Skin epidermis (tissue), 12 donors: ENCODE measurements around the gene PDPR.
"Not testable (repeated sequence)": the region's sequence is repeated elsewhere in the genome, so short reads cannot be mapped to it uniquely, and the experiment has no call there.

Experiments
- H3K27ac ChIP-seq, 21 experiments: fragments of 200-600 bp; sonication (generic) in 11 of 21; one replicate each; pipeline ENCODE4 v1.5.0; 2020; ENCODE audit warnings: mild to moderate bottlenecking in 3 of 21, inconsistent platforms in 2 of 21, moderate library complexity in 2 of 21
- H3K4me3 ChIP-seq, 7 experiments: fragments of 200-600 bp; sonication (generic) in 2 of 7; one replicate each; pipeline ENCODE4 v1.5.0; 2020; ENCODE audit warnings: inconsistent platforms in 2 of 7, mild to moderate bottlenecking in 2 of 7, moderate library complexity in 1 of 7

The PDPR gene

DNA sequence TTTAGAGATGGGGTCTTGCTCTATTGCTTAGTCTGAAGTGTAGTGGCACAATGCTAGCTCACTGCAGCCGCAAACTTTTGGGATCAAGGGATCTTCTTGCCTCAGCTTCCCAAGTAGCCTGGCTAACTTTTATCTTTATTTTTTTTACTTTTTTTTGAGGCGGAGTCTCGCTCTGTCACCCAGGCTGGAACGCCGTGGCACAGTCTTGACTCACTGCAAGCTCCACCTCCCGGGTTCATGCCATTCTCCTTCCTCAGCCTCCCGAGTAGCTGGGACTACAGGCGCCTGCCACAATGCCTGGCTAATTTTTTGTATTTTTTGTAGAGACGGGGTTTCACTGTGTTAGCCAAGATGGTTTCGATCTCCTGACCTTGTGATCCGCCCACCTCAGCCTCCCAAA, 12.1 kb downstream of the PDPR start:
- H3K27ac ChIP-seq, H3K4me3 ChIP-seq: not testable (repeated sequence)

DNA sequence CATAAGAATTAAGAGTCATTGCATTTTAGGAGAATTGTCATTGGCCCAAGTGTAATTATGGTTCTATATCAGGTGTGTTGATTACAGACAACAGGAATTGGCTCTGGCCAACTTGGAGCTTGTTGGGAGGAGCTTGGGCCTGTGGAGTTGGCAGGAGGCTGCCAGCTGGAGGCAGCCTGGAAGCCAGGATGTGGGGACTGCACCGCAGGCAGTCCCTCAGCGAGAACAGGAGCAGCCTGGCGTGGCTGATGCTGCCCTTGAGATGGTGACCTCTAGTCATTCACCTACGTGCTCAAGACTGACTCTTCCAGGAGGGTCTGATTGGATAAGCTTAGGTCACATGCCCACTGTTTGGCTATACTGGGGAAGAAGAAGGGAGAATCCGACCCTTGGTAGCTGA, 13.6 kb downstream of the PDPR start:
- not testable (repeated sequence) for H3K4me3 ChIP-seq, H3K27ac ChIP-seq

DNA sequence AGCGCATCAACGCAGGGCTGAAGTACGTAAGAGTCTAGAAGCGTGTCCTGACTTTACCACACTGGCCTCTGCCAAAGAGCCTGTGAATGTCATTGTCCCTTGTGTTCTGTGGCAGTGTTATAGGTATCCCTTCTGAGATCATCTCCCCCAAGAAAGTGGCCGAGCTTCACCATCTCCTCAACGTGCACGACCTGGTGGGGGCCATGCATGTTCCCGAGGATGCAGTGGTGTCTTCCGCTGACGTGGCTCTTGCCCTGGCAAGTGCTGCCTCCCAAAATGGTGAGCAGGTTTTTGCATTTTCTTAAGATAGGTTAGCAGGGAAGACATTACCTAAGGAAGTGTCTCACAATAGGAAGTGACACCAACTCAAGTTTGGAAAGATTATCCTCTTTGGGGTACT, 14.7 kb downstream of the PDPR start:
- H3K27ac ChIP-seq, H3K4me3 ChIP-seq: not testable (repeated sequence)

DNA sequence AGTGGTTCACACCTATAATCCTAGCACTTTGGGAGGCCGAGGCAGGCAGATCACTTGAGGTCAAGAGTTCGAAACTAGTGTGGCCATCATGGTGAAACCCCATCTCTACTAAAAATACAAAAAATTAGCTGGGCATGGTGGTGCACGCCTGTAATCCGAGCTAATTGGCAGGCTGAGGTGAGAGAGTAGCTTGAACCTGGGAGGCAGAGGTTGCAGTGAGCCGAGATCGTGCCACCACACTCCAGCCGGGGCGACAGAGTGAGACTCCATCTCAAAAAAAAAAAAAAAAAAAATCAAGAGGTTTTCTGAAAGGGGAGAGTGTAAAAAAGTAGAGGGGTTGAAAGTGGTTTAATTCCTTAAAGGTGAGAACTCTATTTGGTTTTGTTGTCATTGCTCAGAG, 21.7 kb downstream of the PDPR start:
- H3K27ac ChIP-seq, result not testable (repeated sequence)

DNA sequence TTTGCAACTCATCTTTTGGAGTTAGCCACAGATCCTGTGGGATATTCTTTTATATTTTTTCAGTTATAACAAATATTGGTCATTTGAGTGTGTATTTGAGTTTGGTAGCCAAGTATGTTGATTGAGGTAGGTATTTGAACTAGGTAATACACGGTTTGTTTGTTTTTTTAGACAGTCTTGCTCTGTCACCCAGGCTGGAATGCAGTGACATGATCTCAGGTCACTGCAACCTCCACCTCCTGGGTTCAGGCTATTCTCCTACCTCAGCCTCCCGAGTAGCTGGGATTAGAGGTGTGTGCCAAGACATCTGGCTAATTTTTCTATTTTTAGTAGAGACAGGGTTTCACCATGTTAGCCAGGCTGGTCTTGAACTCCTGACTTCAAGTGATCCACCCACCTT, 22.5 kb downstream of the PDPR start:
- not testable (repeated sequence) for H3K4me3 ChIP-seq, H3K27ac ChIP-seq

More for the DNA sequence above, 21.7 kb downstream of the PDPR start:
- H3K4me3 ChIP-seq, result not testable (repeated sequence)

DNA sequence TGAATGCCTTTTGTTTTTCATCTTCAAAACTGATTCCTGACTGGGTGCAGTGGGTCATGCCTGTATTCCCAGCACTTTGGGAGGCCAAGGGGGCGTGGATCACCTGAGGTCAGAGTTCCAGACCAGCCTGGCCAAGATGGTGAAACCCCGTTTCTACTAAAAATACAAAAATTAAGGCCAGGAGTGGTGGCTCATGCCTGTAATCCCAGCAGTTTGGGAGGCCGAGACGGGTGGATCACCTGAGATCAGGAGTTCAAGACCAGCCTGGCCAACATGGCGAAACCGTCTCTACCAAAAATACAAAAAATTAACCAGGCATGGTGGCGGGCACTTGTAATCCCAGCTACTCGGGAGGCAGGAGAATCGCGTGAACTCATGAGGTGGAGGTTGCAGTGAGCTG, 28.6 kb downstream of the PDPR start:
- not testable (repeated sequence) for H3K4me3 ChIP-seq, H3K27ac ChIP-seq

DNA sequence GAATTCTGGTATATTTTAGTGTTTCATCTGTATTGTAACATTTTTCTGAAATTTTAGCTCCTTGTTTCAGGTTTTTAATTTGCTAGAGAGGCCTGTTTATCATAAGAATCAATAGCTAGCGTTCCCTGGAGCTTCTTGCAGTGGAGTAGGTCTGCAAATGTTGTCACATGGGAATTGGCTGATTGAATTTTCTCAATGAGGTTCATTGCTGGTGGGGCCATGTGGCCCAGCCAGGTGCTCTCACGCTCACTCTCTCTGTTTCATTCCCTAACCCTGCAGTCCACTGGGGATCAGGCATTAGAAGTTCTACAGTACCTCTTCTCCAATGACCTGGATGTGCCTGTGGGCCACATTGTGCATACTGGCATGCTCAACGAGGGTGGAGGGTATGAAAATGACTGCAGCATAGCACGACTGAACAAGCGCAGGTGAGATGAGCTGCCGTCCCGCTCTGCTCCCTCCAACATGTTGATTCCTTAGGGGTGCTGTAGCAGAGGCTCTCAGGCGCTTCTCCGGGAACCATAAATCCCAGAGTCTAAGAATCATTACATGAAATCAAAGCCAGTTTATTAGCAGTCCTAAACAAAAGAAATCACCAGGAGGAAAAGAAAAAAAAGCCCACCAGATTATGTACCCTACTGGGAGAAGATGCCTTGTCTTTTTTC, 29.2 kb downstream of the PDPR start:
- not testable (repeated sequence) for H3K27ac ChIP-seq, H3K4me3 ChIP-seq

DNA sequence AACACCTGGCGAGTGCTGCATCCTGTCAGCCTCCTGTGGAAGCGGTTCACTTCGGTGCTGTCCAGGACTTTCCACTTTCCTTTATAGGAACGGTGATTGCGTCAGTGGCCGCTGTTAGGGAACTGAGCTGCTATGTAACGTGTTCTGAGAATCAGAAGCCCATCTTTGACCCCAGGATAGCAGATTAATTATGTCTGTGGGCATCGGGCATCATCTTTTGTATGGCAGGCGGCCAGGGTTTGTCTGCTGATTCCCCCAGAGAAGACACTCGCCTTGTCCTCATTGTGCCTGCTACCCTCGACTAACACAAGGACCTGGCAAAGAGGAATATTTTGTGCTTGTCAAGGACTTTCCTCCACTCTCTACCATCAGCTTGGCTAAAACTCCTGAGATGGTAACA, 33.7 kb downstream of the PDPR start:
- not testable (repeated sequence) for H3K4me3 ChIP-seq, H3K27ac ChIP-seq

DNA sequence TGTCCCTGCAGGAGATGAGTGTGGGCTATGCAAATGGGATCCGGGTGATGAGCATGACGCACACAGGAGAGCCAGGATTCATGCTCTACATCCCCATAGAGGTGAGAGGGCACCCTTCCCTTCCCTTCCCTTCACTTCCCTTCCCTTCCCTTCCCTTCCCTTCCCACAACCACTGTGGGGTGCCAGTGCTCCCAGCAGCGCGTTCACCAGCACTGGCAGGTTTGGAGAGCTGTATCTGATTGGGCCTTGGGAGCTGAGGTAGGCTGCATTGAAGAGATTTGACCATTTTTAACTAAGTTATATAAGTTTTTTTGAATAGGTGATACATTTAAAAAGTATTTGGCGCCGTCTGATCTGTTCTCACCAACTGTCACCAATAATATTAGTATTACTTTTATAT, 34.3 kb downstream of the PDPR start:
- H3K27ac ChIP-seq, H3K4me3 ChIP-seq: not testable (repeated sequence)

DNA sequence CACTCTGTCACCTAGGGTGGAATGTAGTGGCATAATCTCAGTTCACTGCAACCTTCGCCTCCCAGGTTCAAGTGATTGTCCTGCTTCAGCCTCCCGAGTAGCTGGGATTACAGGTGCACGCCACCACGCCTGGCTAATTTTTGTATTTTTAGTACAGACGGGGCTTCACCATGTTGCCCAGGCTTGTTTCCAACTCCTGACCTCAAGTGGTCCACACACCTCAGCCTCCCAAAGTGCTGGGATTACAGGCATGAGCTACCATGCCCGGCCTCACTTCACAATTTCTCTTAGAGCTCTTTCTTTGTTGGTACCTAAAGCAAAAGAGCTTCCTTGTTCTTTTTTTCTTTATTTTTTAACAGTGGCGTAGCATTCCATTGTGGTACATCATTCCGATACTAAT, 35.2 kb downstream of the PDPR start:
- not testable (repeated sequence) for H3K27ac ChIP-seq, H3K4me3 ChIP-seq

DNA sequence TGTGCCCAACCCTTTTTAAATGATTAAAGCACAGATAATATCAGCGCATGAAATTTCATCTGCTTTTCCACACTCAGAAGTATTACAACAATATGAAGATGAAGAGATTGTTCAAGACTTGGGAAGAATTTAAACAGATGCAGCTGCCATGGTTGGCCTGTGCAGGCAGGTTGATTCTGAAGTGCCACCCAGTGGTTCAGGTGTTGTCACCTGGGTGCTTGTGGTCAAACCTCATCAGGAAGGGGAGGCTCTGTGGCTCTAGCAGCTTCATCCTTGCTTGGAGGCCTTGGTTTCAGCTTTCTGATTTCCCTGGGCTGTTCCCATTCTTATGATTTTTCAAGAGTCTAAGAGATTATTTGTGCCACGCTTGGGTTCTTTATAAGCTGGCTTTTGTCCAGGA, 37.3 kb downstream of the PDPR start:
- no peak overlapping the region for H3K4me3 ChIP-seq
- H3K27ac ChIP-seq, result no peak overlapping the region

DNA sequence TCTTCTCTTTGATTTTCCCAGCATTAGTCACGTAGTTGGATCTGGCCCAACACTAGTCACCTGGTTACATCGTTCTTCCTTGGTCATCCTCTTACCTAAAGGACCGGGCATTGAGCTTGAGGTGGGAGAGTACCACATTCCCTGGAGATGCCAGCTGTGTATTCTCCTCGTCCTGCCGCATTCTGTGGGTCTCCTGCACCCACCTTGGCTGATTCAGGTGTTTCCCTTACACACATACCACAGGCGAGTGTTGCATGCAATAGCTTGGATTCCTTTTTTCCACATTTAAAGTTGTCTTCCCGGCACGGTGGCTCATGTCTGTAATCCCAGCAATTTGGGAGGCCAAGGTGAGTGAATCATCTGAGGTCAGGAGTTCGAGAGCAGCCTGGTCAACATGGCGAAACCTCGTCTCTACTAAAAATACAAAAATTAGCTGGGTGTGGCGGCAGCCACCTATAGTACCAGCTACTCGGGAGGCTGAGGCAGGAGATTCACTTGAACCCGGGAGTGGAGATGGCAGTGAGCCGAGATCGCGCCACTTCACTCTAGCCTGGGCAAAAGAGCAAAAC, 37.9 kb downstream of the PDPR start:
- H3K27ac ChIP-seq, result no peak overlapping the region
- no peak overlapping the region for H3K4me3 ChIP-seq

DNA sequence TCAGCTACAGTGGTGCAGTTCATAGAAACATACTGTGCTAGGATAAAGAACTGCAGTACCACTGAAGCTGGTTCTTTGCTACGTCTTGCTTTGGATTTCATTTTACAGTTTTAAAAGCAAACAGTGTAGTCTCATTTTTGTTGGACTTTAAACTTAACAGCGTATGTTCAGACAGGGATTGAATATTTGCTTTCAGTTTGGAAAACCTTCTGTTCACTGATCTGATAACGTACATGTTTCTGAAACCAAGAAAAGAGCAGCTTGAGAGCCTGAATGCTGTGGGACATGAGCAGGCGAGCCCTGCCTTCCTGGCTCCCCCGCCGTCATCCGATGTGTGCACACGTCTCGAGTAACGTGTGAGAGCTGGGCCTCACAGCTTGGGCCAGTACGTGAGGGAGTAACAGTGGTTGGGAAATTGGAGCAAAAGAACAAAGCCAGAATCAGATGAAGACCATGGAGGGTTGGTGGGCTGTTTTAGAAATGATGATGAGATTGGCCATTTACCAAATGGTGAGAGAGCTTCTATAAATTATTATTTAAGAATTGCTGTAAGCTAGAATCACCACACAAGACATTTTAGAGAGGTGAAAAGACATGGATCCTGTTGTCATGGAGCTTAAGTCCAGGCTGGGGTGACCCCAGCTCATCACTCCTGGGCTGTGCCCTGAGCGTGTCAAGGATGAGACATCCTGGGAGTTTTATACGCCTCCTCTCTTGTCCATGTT, 38.6 kb downstream of the PDPR start:
- H3K4me3 ChIP-seq, result no peak overlapping the region
- no peak overlapping the region for H3K27ac ChIP-seq

DNA sequence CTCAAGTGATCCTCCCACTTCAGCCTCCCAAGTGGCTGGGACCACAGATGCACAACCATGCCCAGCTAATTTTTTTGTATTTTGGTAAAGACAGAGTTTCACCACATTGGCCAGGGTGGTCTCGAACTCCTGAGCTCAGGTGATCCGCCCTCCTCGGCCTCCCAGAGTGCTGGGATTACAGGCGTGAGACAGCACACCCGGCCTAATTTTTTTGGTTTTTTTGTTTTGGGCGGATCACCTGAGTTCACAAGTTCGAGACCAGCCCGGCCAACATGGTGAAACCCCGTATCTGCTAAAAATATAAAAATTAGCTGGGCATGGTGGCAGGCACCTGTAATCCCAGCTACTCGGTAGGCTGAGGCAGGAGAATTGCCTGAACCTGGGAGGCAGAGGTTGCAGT, 40.6 kb downstream of the PDPR start:
- not testable (repeated sequence) for H3K27ac ChIP-seq, H3K4me3 ChIP-seq

DNA sequence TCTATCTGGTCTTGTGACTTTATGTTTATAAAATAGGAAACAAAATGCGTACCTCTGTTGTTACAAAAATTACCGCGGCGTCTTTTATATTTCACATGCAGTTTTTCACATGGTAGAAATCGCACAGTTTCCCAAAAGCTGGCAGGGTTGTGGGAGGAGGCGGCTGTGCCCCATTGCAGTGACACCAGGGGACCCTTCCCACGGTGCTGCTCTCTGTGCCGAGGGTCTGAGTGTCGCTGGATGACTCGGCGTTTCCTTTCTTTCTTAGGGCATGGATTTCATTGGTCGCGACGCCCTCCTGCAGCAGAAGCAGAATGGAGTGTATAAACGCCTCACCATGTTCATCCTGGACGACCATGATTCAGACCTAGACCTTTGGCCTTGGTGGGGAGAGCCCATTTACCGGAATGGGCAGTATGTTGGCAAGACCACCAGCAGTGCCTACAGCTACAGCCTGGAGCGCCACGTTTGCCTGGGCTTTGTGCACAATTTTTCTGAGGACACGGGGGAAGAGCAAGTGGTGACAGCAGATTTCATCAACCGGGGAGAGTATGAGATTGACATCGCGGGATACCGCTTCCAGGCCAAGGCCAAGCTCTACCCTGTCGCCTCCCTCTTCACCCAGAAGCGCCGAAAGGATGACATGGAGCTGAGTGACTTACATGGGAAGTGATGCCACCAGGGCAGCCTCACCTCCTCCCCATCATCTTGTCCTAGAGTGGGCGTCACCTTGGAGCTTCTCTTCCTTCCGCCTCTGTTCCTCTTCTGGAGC, 42.3 kb downstream of the PDPR start:
- H3K27ac ChIP-seq, result no peak overlapping the region
- no peak overlapping the region for H3K4me3 ChIP-seq

DNA sequence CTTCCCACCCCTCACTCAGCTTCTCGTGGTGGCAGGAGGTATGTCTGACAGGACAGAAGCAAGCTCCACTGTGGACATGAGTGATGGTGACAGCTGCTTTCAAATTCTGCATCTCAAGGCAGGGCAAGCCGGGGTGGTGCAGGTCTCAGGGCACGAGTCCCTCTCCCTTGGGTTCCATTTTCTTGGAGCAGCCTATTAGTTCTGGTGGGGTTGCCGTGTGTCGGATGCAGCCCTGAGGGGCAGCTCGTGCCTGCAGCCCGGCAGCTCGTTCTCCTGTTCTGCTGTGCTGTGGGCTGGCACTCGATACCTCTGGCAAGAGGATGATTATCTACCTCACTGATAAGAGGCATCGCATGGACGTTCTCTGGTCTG, 43.0 kb downstream of the PDPR start:
- no peak overlapping the region for H3K27ac ChIP-seq
- H3K4me3 ChIP-seq, result no peak overlapping the region

DNA sequence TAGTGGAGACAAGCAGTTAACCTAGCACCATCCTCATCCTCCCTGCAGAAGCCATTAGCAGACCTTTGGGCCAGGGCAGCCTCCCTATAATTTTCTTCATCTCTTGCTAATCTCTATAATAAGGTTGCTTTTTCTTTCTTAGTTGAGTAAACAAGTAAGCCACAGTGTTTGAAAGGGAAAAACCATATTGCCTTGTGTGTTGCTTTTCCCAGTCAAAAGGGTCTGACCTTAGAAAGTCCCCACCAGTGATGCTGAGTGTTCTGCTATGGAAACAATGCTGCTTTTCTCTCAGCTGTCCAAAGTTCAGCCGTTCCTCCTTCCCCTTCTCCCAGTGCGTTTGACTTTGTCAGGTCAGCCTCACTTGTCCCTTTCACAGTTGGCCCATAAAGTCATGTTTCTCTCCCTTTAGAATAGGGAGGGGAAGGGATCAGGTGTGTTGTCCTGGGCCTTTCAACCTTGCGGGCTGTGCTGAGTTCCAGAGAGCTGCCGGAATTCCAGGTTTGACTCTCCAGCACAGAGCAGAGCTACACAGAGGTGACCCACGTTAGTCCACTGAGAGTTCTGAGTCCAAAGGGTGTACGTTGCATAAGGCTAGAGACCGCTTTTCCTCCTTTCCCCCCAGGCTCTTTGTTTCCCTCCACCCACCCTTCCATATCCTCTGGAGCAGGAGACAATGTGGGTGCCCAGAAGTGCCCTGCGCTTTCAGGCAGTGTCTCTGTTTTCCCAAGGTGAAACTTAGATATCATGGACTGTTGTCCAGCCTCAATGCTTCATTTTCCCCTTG, 43.5 kb downstream of the PDPR start:
- no peak overlapping the region for H3K27ac ChIP-seq
- no peak overlapping the region for H3K4me3 ChIP-seq

DNA sequence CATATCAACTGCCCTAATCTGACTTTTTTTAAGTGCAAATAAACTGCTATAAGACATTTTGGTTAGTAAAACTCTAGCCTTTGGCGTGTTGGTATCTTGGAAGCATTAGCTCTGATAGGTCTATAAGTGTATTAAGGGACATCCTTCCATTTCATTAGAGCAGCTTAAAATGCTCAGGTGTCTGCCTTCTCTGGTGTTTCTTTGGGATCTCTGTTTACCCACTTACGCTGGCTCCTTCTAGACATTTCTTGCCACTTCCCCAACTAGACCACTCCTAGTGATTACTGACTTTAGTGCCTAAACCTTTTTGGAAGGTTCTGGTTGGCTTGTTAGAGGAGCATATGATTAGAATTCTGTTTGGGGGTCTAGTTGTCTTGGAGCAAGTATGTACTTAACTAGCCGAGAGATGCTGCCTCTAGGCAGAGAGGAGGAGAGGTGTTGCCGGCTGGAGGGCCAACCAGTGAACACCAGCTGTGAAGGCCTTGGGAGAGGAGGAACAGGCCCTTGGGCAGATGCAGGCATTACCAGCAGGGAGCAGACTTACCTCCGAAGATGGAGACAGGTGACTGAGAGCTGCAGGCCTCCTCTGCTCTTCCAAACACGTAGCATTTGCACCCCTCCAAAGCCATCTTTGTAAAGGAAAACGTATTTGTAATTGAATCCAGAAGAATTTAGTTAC, 44.3 kb downstream of the PDPR start:
- H3K27ac ChIP-seq, result no peak overlapping the region
- H3K4me3 ChIP-seq, result no peak overlapping the region
